ENCODE results near the gene DHRS12.

Gene DHRS12

DNA sequence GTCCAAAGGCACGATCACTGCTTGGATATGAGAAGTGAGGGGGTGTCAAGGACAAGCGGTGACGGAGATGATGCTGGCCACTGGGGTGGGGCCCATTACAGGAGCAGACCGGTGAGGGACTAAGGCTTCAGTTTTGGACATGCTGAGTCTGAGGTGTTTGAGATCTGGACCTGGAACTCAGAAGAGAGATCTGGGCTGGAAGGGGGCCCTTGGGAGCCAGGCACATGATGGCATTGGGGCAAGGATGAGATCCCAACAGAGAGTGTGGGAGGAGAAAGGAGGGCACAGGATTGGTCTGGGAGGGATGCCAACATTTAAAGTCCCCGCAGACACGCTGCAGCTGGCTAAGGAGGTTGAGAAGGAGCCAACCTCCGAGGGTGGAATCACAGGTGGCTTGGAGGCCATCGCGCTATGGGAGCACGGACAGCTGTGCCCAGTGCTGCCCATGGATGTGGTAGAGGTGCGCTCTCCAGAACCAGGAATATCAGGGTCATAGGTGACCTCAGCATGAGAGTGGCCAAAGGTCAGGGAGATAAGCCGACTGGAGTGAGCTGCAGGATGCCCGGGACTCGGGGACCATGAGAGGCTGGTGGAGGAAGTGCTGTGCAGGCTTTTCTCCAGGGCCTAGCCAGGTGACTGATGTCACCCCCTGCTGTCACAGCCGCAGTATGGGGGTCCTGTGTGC lies 21.8 kb downstream of the DHRS12 start:
- no peak for DNase-seq (ENCODE audit: extremely low read depth, insufficient read length)
- no peak overlapping the region for H3K4me3 ChIP-seq (replicated peaks; ENCODE audit: low read depth, low read length)
- no peaks in the 10 kb centered on the region for H3K27me3 ChIP-seq (replicated peaks; ENCODE audit: control insufficient read depth, insufficient read depth, low read length)
- no peaks in the 10 kb centered on the region for H3K36me3 ChIP-seq (ENCODE audit: control insufficient read depth, insufficient read depth, low read length)
- TF ChIP-seq, protein P1, sequence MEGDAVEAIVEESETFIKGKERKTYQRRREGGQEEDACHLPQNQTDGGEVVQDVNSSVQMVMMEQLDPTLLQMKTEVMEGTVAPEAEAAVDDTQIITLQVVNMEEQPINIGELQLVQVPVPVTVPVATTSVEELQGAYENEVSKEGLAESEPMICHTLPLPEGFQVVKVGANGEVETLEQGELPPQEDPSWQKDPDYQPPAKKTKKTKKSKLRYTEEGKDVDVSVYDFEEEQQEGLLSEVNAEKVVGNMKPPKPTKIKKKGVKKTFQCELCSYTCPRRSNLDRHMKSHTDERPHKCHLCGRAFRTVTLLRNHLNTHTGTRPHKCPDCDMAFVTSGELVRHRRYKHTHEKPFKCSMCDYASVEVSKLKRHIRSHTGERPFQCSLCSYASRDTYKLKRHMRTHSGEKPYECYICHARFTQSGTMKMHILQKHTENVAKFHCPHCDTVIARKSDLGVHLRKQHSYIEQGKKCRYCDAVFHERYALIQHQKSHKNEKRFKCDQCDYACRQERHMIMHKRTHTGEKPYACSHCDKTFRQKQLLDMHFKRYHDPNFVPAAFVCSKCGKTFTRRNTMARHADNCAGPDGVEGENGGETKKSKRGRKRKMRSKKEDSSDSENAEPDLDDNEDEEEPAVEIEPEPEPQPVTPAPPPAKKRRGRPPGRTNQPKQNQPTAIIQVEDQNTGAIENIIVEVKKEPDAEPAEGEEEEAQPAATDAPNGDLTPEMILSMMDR (IDR thresholded peaks at IDR 0.05; ENCODE audit: insufficient read depth, low read length, poor library complexity, severe bottlenecking): no peak

- no peaks in the 10 kb centered on the region for H3K36me3 ChIP-seq (ENCODE audit: control insufficient read depth, insufficient read depth, low read length)
- no peaks in the 10 kb centered on the region for H3K27me3 ChIP-seq (replicated peaks; ENCODE audit: control insufficient read depth, insufficient read depth, low read length)
- TF ChIP-seq, protein P1 (IDR thresholded peaks at IDR 0.05; ENCODE audit: insufficient read depth, low read length, poor library complexity, severe bottlenecking): peak; percentile 37
- H3K4me3 ChIP-seq (replicated peaks; ENCODE audit: low read depth, low read length): no peak overlapping the region
- DNase-seq (ENCODE audit: extremely low read depth, insufficient read length): no peak
Measured at GRCh38 chr13:51781246-51782022, 22.5 kb downstream of the DHRS12 start.

GRCh38 chr13:51780099-51780498 lies 23.9 kb downstream of the DHRS12 start:
- DNase-seq (ENCODE audit: extremely low read depth, insufficient read length): no peak
- Histone ChIP-seq H3K36me3 (ENCODE audit: control insufficient read depth, insufficient read depth, low read length) (no peaks in the 10 kb centered on the region), H3K4me3 (replicated peaks; ENCODE audit: low read depth, low read length) (no peak overlapping the region), H3K27me3 (replicated peaks; ENCODE audit: control insufficient read depth, insufficient read depth, low read length) (no peaks in the 10 kb centered on the region)
- TF ChIP-seq, protein P1 (IDR thresholded peaks at IDR 0.05; ENCODE audit: insufficient read depth, low read length, poor library complexity, severe bottlenecking): no peak

- Histone ChIP-seq H3K4me3 (replicated peaks; ENCODE audit: low read depth, low read length) (no peak overlapping the region), H3K36me3 (ENCODE audit: control insufficient read depth, insufficient read depth, low read length) (no peaks in the 10 kb centered on the region), H3K27me3 (replicated peaks; ENCODE audit: control insufficient read depth, insufficient read depth, low read length) (no peaks in the 10 kb centered on the region)
- TF ChIP-seq, protein P1 (IDR thresholded peaks at IDR 0.05; ENCODE audit: insufficient read depth, low read length, poor library complexity, severe bottlenecking): no peak
- no peak for DNase-seq (ENCODE audit: extremely low read depth, insufficient read length)
Measured at GRCh38 chr13:51778392-51778791, 25.6 kb downstream of the DHRS12 start.

- DNase-seq (ENCODE audit: extremely low read depth, insufficient read length): no peak
Measured at GRCh38 chr13:51777921-51778320, 26.0 kb downstream of the DHRS12 start.

More at GRCh38 chr13:51777921-51778320, 26.0 kb downstream of the DHRS12 start:
- Histone ChIP-seq H3K36me3 (ENCODE audit: control insufficient read depth, insufficient read depth, low read length) (no peaks in the 10 kb centered on the region), H3K27me3 (replicated peaks; ENCODE audit: control insufficient read depth, insufficient read depth, low read length) (no peaks in the 10 kb centered on the region), H3K4me3 (replicated peaks; ENCODE audit: low read depth, low read length) (no peak overlapping the region)
- TF ChIP-seq, protein P1 (IDR thresholded peaks at IDR 0.05; ENCODE audit: insufficient read depth, low read length, poor library complexity, severe bottlenecking): no peak
